ENCODE results near the gene TMEM192. TPM values are rescaled to one million over a fixed set of nuclear protein-coding genes. Genes with fewer than 3 reads are reported as not detected.

TMEM192 gene
- total and polyA plus RNA-seq, 2 of the 13 experiments (the other 11 are each of a cell fraction or from before 2014, with no cell fraction given), result 19.8 to 19.9 TPM

DNA sequence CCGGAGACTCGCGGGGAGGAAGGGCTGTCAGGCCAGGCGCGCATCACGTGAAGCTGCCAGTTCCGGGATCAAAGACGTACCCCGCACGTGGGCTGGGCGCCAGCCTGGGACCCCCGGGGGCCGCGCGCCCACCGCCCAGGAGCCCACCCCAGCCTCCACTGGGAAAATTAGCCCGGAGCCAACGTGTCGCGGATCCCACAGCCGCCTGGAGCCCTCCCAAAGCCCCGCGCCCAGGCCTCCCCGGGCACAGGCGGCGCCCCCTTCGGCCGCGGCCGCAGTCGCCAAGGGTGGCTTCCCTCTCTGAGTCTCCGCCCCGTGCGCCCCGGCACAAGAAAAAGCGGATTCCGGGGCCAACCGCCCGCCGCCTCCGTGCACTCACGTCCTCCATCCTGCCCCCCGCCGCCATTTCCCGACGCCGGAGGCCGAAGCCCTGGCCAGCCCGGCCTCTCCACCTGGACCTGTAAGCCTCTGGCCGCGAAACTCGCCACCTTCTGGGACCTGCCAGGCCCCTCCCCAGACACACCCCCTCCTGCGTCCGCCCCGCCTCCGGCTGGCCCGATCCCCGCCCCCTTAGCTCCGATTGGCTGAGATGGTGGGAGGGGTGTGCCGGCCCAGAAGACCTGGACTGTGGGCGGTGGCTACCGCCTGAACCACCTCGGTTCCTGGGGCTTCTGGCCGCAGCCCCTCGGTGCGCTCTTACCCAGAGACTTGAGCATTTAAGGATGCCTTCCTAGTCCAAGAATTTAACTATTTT is at the start of gene TMEM192 (continued):
- TF ChIP-seq NFYB (CRISPR knock-in tag; IDR thresholded peaks at IDR 0.05) (peak; percentile 88), HDAC1 (CRISPR knock-in tag; IDR thresholded peaks at IDR 0.05) (peak; percentile 90), ZNF644 (CRISPR knock-in tag; IDR thresholded peaks at IDR 0.05; ENCODE audit: low read depth) (no peak), ZNF501 (CRISPR knock-in tag; IDR thresholded peaks at IDR 0.05) (peak; percentile 73), ZNF737 (CRISPR knock-in tag; IDR thresholded peaks at IDR 0.05; ENCODE audit: borderline replicate concordance) (no peak), SALL1 (CRISPR knock-in tag; IDR thresholded peaks at IDR 0.05) (0 out of 2 replicates have a peak, but pooled peaks have one; percentile 26), YY1 (IDR thresholded peaks at IDR 0.05; ENCODE audit: insufficient read depth, insufficient replicate concordance, low read depth, low read length) (peak; percentile 89), SAP130 (CRISPR knock-in tag; IDR thresholded peaks at IDR 0.05; ENCODE audit: low read depth) (peak; percentile 86), RXRA (CRISPR knock-in tag; IDR thresholded peaks at IDR 0.05) (peak; percentile 54), GMEB2 (CRISPR knock-in tag; IDR thresholded peaks at IDR 0.05; ENCODE audit: low read depth) (no peak), ZXDC (CRISPR knock-in tag; IDR thresholded peaks at IDR 0.05) (no peak)
- TF ChIP-seq, protein P1, sequence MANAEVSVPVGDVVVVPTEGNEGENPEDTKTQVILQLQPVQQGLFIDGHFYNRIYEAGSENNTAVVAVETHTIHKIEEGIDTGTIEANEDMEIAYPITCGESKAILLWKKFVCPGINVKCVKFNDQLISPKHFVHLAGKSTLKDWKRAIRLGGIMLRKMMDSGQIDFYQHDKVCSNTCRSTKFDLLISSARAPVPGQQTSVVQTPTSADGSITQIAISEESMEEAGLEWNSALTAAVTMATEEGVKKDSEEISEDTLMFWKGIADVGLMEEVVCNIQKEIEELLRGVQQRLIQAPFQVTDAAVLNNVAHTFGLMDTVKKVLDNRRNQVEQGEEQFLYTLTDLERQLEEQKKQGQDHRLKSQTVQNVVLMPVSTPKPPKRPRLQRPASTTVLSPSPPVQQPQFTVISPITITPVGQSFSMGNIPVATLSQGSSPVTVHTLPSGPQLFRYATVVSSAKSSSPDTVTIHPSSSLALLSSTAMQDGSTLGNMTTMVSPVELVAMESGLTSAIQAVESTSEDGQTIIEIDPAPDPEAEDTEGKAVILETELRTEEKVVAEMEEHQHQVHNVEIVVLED (CRISPR knock-in tag; IDR thresholded peaks at IDR 0.05; ENCODE audit: borderline replicate concordance), result no peak
- TF ChIP-seq, protein P2, sequence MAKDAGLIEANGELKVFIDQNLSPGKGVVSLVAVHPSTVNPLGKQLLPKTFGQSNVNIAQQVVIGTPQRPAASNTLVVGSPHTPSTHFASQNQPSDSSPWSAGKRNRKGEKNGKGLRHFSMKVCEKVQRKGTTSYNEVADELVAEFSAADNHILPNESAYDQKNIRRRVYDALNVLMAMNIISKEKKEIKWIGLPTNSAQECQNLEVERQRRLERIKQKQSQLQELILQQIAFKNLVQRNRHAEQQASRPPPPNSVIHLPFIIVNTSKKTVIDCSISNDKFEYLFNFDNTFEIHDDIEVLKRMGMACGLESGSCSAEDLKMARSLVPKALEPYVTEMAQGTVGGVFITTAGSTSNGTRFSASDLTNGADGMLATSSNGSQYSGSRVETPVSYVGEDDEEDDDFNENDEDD (CRISPR knock-in tag; IDR thresholded peaks at IDR 0.05; ENCODE audit: borderline replicate concordance), result no peak; the same call in 1 of the 2 replicates
- TF ChIP-seq, protein P3, sequence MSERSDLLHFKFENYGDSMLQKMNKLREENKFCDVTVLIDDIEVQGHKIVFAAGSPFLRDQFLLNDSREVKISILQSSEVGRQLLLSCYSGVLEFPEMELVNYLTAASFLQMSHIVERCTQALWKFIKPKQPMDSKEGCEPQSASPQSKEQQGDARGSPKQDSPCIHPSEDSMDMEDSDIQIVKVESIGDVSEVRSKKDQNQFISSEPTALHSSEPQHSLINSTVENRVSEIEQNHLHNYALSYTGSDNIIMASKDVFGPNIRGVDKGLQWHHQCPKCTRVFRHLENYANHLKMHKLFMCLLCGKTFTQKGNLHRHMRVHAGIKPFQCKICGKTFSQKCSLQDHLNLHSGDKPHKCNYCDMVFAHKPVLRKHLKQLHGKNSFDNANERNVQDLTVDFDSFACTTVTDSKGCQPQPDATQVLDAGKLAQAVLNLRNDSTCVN (CRISPR knock-in tag; IDR thresholded peaks at IDR 0.05; ENCODE audit: borderline replicate concordance), result peak; percentile 38; the same call in 1 of the 2 replicates
- TF ChIP-seq, protein P4, sequence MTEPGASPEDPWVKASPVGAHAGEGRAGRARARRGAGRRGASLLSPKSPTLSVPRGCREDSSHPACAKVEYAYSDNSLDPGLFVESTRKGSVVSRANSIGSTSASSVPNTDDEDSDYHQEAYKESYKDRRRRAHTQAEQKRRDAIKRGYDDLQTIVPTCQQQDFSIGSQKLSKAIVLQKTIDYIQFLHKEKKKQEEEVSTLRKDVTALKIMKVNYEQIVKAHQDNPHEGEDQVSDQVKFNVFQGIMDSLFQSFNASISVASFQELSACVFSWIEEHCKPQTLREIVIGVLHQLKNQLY (CRISPR knock-in tag; IDR thresholded peaks at IDR 0.05), result peak; percentile 98

All from HepG2 (cell line).